ENCODE data around the gene REXO2. TPM values are rescaled to one million over a fixed set of nuclear protein-coding genes. Genes with fewer than 3 reads are reported as not detected.

The REXO2 gene
- 116 and 122 TPM in 2 replicates for total RNA-seq (2014; rRNA removed; shearing (Covaris generic))

- peak; percentile 89 for DNase-seq
- no peaks in the 10 kb centered on the region for H3K27me3 ChIP-seq (ENCODE audit: control insufficient read depth, insufficient read depth, low read length)
- peaks cover 5% of the 10 kb centered on the region for H3K36me3 ChIP-seq (replicated peaks; ENCODE audit: control insufficient read depth, insufficient read depth, low read length)
- H3K4me3 ChIP-seq (ENCODE audit: insufficient read depth, low read depth, low read length) = peak within 1 kb of the TSS; percentile 91
Measured at GRCh38 chr11:114439229-114440120, at the start of gene REXO2. REXO2 (plus strand) TSS chr11:114439467; CDS start chr11:114439529, 62 bp downstream.

GRCh38 chr11:114392735-114393667 lies 46.3 kb upstream of the REXO2 start:
- Histone ChIP-seq H3K4me3 (ENCODE audit: insufficient read depth, low read depth, low read length) (no peak overlapping the region), H3K36me3 (replicated peaks; ENCODE audit: control insufficient read depth, insufficient read depth, low read length) (no peaks in the 10 kb centered on the region), H3K27me3 (ENCODE audit: control insufficient read depth, insufficient read depth, low read length) (no peaks in the 10 kb centered on the region)
- no peak for DNase-seq

GRCh38 chr11:114395736-114396135 lies 43.5 kb upstream of the REXO2 start:
- Histone ChIP-seq H3K27me3 (ENCODE audit: control insufficient read depth, insufficient read depth, low read length) (no peaks in the 10 kb centered on the region), H3K4me3 (ENCODE audit: insufficient read depth, low read depth, low read length) (no peak overlapping the region), H3K36me3 (replicated peaks; ENCODE audit: control insufficient read depth, insufficient read depth, low read length) (no peaks in the 10 kb centered on the region)
- peak; percentile 29 for DNase-seq

GRCh38 chr11:114396916-114397315 lies 42.4 kb upstream of the REXO2 start:
- DNase-seq = no peak
- Histone ChIP-seq H3K36me3 (replicated peaks; ENCODE audit: control insufficient read depth, insufficient read depth, low read length) (no peaks in the 10 kb centered on the region), H3K4me3 (ENCODE audit: insufficient read depth, low read depth, low read length) (no peak overlapping the region), H3K27me3 (ENCODE audit: control insufficient read depth, insufficient read depth, low read length) (no peaks in the 10 kb centered on the region)

GRCh38 chr11:114397349-114397982 lies 41.8 kb upstream of the REXO2 start:
- Histone ChIP-seq H3K36me3 (replicated peaks; ENCODE audit: control insufficient read depth, insufficient read depth, low read length) (no peaks in the 10 kb centered on the region), H3K4me3 (ENCODE audit: insufficient read depth, low read depth, low read length) (no peak overlapping the region), H3K27me3 (ENCODE audit: control insufficient read depth, insufficient read depth, low read length) (no peaks in the 10 kb centered on the region)
- DNase-seq = no peak

- no peaks in the 10 kb centered on the region for H3K27me3 ChIP-seq (ENCODE audit: control insufficient read depth, insufficient read depth, low read length)
- DNase-seq = no peak
- no peaks in the 10 kb centered on the region for H3K36me3 ChIP-seq (replicated peaks; ENCODE audit: control insufficient read depth, insufficient read depth, low read length)
- no peak overlapping the region for H3K4me3 ChIP-seq (ENCODE audit: insufficient read depth, low read depth, low read length)
Measured at GRCh38 chr11:114398303-114398920, 40.9 kb upstream of the REXO2 start.

GRCh38 chr11:114399490-114400215 lies 39.6 kb upstream of the REXO2 start:
- peak; percentile 78 for DNase-seq
- H3K27me3 ChIP-seq (ENCODE audit: control insufficient read depth, insufficient read depth, low read length) = no peaks in the 10 kb centered on the region
- H3K36me3 ChIP-seq (replicated peaks; ENCODE audit: control insufficient read depth, insufficient read depth, low read length) = no peaks in the 10 kb centered on the region
- peak overlapping the region; percentile 93 for H3K4me3 ChIP-seq (ENCODE audit: insufficient read depth, low read depth, low read length)

- no peaks in the 10 kb centered on the region for H3K27me3 ChIP-seq (ENCODE audit: control insufficient read depth, insufficient read depth, low read length)
- H3K4me3 ChIP-seq (ENCODE audit: insufficient read depth, low read depth, low read length) = peak within 1 kb of the TSS; percentile 93
- DNase-seq = peak; percentile 89
- peaks cover 3% of the 10 kb centered on the region; the same call in 1 of the 2 replicates for H3K36me3 ChIP-seq (replicated peaks; ENCODE audit: control insufficient read depth, insufficient read depth, low read length)
Measured at GRCh38 chr11:114400216-114400914, 38.9 kb upstream of the REXO2 start, which contains the start of the genes C11orf71 and RBM7. C11orf71 (minus strand) TSS chr11:114400511; CDS start chr11:114400331, 180 bp downstream. RBM7 (plus strand) TSS chr11:114400666; CDS start chr11:114400672, 6 bp downstream.

- Histone ChIP-seq H3K36me3 (replicated peaks; ENCODE audit: control insufficient read depth, insufficient read depth, low read length) (peaks cover 3% of the 10 kb centered on the region; the same call in 1 of the 2 replicates), H3K27me3 (ENCODE audit: control insufficient read depth, insufficient read depth, low read length) (no peaks in the 10 kb centered on the region), H3K4me3 (ENCODE audit: insufficient read depth, low read depth, low read length) (peak overlapping the region; percentile 93)
- no peak for DNase-seq
Measured at GRCh38 chr11:114400915-114401223, 38.4 kb upstream of the REXO2 start.

- Histone ChIP-seq H3K36me3 (replicated peaks; ENCODE audit: control insufficient read depth, insufficient read depth, low read length) (peaks cover 3% of the 10 kb centered on the region; the same call in 1 of the 2 replicates), H3K27me3 (ENCODE audit: control insufficient read depth, insufficient read depth, low read length) (no peaks in the 10 kb centered on the region), H3K4me3 (ENCODE audit: insufficient read depth, low read depth, low read length) (peak overlapping the region; percentile 93)
- no peak for DNase-seq
Measured at GRCh38 chr11:114401311-114401710, 38.0 kb upstream of the REXO2 start.

GRCh38 chr11:114412946-114413345 lies 26.3 kb upstream of the REXO2 start:
- no peak for DNase-seq
- Histone ChIP-seq H3K36me3 (replicated peaks; ENCODE audit: control insufficient read depth, insufficient read depth, low read length) (peaks cover 2% of the 10 kb centered on the region; the same call in 1 of the 2 replicates), H3K27me3 (ENCODE audit: control insufficient read depth, insufficient read depth, low read length) (no peaks in the 10 kb centered on the region), H3K4me3 (ENCODE audit: insufficient read depth, low read depth, low read length) (no peak overlapping the region)

- peaks cover 2% of the 10 kb centered on the region; the same call in 1 of the 2 replicates for H3K36me3 ChIP-seq (replicated peaks; ENCODE audit: control insufficient read depth, insufficient read depth, low read length)
- no peak overlapping the region for H3K4me3 ChIP-seq (ENCODE audit: insufficient read depth, low read depth, low read length)
- peak; percentile 6 for DNase-seq
- H3K27me3 ChIP-seq (ENCODE audit: control insufficient read depth, insufficient read depth, low read length) = no peaks in the 10 kb centered on the region
Measured at GRCh38 chr11:114413958-114414357, 25.3 kb upstream of the REXO2 start.

GRCh38 chr11:114416441-114416961 lies 22.8 kb upstream of the REXO2 start:
- H3K27me3 ChIP-seq (ENCODE audit: control insufficient read depth, insufficient read depth, low read length) = no peaks in the 10 kb centered on the region
- H3K4me3 ChIP-seq (ENCODE audit: insufficient read depth, low read depth, low read length) = no peak overlapping the region
- no peaks in the 10 kb centered on the region for H3K36me3 ChIP-seq (replicated peaks; ENCODE audit: control insufficient read depth, insufficient read depth, low read length)
- DNase-seq = no peak
